ENCODE results near the gene PCLO.
"Not testable (repeated sequence)": the region's sequence is repeated elsewhere in the genome, so short reads cannot be mapped to it uniquely, and the experiment has no call there.

Gene PCLO

DNA sequence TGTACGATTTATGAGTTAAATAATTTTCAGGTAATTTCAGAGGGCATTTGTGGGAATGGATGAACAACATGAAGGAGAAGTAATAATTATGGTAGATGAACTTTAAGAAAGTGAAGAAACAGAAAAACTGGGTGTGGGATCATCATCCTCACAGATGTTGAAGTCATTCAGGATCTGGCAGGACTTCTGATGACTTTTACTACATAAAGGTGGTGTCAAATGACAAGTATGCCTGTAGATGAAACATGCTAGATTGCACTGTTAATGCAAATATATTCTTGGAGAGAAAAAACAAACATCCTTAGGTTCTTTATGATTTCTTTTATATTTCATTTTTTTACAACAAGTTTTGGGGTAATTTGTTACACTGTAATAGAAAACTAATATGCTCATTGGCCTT lies 230.2 kb downstream of the PCLO start:
- Histone ChIP-seq H3K36me3 (ENCODE audit: control insufficient read depth, insufficient read depth, low read length) (no peaks in the 10 kb centered on the region), H3K27me3 (ENCODE audit: control insufficient read depth, insufficient read depth, low read length) (no peaks in the 10 kb centered on the region), H3K4me1 (ENCODE audit: control insufficient read depth, insufficient read depth, low read length) (no peaks in the 10 kb centered on the region), H3K9ac (ENCODE audit: low read length) (no peak overlapping the region), H3K4me3 (ENCODE audit: low read length) (no peak overlapping the region), H3K9me3 (ENCODE audit: control insufficient read depth, low read length) (no peaks in the 10 kb centered on the region)

DNA sequence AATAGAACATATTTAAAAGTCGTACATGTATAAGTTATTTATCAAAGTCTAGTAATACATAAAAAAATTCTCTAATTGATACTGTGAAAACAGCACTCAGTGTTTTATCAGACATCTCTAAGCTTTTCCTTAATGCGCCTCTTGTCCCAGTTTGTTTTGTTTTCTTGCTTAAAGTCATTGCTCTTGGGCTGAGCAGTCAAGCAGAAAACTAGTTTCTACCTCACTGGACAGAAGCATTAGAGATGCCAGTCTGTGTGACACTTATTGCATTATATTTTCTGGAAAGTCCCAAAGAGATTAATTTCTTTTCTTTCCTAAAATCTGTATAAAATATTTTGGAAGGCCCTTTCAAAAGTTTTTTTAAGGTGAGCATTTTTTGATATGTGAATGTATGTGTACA lies 236.2 kb downstream of the PCLO start:
- H3K27me3 ChIP-seq (ENCODE audit: control insufficient read depth, insufficient read depth, low read length) = no peaks in the 10 kb centered on the region
- H3K4me3 ChIP-seq (ENCODE audit: low read length) = no peak overlapping the region
- no peak overlapping the region for H3K9ac ChIP-seq (ENCODE audit: low read length)
- no peaks in the 10 kb centered on the region for H3K9me3 ChIP-seq (ENCODE audit: control insufficient read depth, low read length)
- no peaks in the 10 kb centered on the region for H3K36me3 ChIP-seq (ENCODE audit: control insufficient read depth, insufficient read depth, low read length)
- H3K4me1 ChIP-seq (ENCODE audit: control insufficient read depth, insufficient read depth, low read length) = no peaks in the 10 kb centered on the region

DNA sequence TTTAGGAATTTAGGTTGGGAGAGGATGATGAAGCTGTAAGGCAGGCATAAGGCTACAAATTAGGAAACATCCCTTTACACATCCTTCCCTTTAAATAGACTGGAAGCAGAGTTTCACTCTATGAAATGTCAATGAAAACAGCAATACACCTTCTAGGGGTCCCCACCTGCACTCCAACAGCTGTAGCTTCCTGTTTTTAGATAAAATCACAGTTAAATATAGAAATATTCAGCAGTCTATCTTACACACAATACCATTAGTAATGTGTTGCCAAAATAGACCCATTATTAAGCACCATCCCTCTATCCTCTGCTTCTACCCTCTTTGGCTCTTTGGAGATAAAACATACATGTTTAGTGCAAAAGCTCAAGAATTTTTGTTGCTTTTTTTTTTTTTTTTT lies 237.4 kb downstream of the PCLO start:
- H3K4me3 ChIP-seq (ENCODE audit: low read length) = no peak overlapping the region
- no peaks in the 10 kb centered on the region for H3K9me3 ChIP-seq (ENCODE audit: control insufficient read depth, low read length)
- no peaks in the 10 kb centered on the region for H3K4me1 ChIP-seq (ENCODE audit: control insufficient read depth, insufficient read depth, low read length)
- H3K9ac ChIP-seq (ENCODE audit: low read length) = no peak overlapping the region
- H3K36me3 ChIP-seq (ENCODE audit: control insufficient read depth, insufficient read depth, low read length) = no peaks in the 10 kb centered on the region
- H3K27me3 ChIP-seq (ENCODE audit: control insufficient read depth, insufficient read depth, low read length) = no peaks in the 10 kb centered on the region

DNA sequence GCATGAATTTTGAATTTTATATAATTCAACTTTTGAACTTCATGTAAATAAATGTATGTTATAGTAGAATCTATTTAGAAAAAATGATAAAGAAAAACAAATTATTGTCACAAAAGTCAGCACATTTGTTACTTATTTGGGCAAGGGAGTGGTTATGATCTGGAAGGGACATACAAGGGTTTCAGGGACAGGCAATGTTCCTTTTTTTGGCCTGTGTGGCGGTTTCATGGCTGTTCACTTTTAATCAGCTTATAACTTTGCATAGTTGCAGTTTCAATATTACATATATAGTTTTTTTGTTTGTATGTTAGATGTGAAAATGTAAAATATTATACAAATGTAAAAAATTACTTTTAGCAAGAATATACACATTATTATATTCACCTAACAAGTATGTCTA lies 256.2 kb downstream of the PCLO start:
- Histone ChIP-seq H3K4me3 (ENCODE audit: low read length) (no peak overlapping the region), H3K36me3 (ENCODE audit: control insufficient read depth, insufficient read depth, low read length) (no peaks in the 10 kb centered on the region), H3K4me1 (ENCODE audit: control insufficient read depth, insufficient read depth, low read length) (no peaks in the 10 kb centered on the region), H3K9me3 (ENCODE audit: control insufficient read depth, low read length) (no peaks in the 10 kb centered on the region), H3K9ac (ENCODE audit: low read length) (no peak overlapping the region), H3K27me3 (ENCODE audit: control insufficient read depth, insufficient read depth, low read length) (no peaks in the 10 kb centered on the region)

DNA sequence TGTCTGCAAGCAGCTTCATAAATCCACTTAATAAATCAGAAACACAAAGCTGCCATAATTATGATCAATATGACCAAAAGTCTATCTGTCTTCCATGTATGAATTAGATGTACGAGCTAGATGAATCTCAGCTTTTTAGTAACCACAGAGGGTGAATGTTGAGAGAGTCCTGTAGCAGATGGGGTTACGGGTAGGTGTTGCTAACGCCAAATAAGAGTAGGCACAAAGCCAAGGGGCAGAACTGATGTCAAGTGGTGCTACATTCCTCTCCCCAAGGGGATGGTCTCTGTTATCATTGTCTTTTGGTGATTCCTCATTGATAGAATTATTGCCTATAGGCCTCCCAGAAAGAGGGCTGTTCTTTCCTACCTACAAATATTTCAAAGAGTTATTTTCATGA lies 257.8 kb downstream of the PCLO start:
- no peak overlapping the region for H3K4me3 ChIP-seq (ENCODE audit: low read length)
- no peaks in the 10 kb centered on the region for H3K27me3 ChIP-seq (ENCODE audit: control insufficient read depth, insufficient read depth, low read length)
- no peaks in the 10 kb centered on the region for H3K4me1 ChIP-seq (ENCODE audit: control insufficient read depth, insufficient read depth, low read length)
- H3K9me3 ChIP-seq (ENCODE audit: control insufficient read depth, low read length) = no peaks in the 10 kb centered on the region
- no peaks in the 10 kb centered on the region for H3K36me3 ChIP-seq (ENCODE audit: control insufficient read depth, insufficient read depth, low read length)
- no peak overlapping the region for H3K9ac ChIP-seq (ENCODE audit: low read length)

DNA sequence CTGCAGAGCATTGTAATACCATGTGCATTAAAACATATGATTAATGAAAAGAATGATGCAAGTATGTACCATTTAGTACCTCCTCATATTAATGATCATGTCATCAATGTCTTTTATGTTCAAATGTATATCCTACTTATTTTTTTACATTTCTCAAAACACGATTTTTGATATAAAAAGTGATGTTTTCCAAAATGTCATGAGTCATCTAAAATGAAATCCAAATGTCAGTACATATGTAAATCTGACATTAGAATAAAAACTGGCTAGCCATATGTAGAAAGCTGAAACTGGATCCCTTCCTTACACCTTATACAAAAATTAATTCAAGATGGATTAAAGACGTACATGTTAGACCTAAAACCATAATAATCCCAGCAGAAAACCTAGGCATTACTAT lies 261.6 kb downstream of the PCLO start:
- H3K9me3 ChIP-seq (ENCODE audit: control insufficient read depth, low read length); H3K27me3 ChIP-seq (ENCODE audit: control insufficient read depth, insufficient read depth, low read length); H3K4me3 ChIP-seq (ENCODE audit: low read length); H3K36me3 ChIP-seq (ENCODE audit: control insufficient read depth, insufficient read depth, low read length); H3K9ac ChIP-seq (ENCODE audit: low read length); H3K4me1 ChIP-seq (ENCODE audit: control insufficient read depth, insufficient read depth, low read length): not testable (repeated sequence)

DNA sequence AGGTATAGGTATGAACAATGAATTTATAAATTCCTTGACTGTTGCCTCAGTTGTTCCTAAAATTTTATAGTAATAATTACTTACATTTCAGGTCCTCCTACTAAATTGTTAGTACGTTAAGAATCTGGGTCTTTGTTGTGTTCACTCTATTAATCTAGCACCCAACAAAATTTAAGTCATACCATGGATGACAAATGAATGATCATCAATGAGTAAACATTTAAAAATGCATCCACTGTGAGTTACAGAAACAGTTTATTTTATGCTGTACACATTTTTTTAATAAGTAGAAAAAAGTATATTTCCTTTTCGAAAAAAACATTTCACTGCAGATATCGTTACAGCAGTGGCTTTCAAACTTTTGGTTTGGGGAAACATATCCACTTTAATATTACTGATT lies 265.2 kb downstream of the PCLO start:
- H3K9ac ChIP-seq (ENCODE audit: low read length) = no peak overlapping the region
- H3K4me3 ChIP-seq (ENCODE audit: low read length) = no peak overlapping the region
- H3K4me1 ChIP-seq (ENCODE audit: control insufficient read depth, insufficient read depth, low read length) = no peaks in the 10 kb centered on the region
- no peaks in the 10 kb centered on the region for H3K27me3 ChIP-seq (ENCODE audit: control insufficient read depth, insufficient read depth, low read length)
- no peaks in the 10 kb centered on the region for H3K36me3 ChIP-seq (ENCODE audit: control insufficient read depth, insufficient read depth, low read length)
- H3K9me3 ChIP-seq (ENCODE audit: control insufficient read depth, low read length) = no peaks in the 10 kb centered on the region

DNA sequence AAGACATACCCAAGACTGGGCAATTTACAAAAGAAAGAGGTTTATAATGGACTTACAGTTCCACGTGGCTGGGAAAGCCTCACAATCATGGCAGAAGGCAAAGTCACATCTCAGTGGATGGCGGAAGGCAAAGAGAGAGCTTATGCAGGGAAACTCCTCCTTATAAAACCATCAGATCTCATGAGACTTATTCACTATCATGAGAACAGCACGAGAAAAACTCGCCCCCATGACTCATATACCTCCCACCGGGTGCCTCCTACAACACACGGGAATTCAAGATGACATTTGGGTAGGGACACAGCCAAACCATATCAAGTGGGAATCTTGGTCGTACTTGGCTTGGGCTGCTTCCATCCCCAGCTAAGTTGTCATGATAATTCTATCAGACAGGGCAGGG lies 268.3 kb downstream of the PCLO start:
- not testable (repeated sequence) for H3K36me3 ChIP-seq (ENCODE audit: control insufficient read depth, insufficient read depth, low read length); H3K27me3 ChIP-seq (ENCODE audit: control insufficient read depth, insufficient read depth, low read length); H3K9me3 ChIP-seq (ENCODE audit: control insufficient read depth, low read length)

DNA sequence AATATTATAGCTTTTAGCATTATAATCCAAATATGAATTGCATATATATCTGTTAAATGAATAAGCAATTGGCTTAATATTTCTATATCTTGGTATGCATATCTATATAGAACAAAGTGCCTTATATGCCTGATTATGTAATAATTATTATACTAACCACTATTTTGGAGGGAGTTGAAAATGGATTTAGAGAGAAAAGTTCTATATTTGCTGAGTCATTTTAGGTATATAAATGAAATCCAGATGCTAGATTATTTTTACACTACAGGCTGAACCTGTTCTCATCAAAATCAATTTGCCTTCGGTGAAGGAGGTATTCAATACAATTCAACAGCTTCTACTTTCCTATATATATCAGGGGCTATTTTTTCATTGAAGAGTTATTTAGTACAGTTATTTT lies 276.4 kb downstream of the PCLO start:
- no peak overlapping the region for H3K9ac ChIP-seq (ENCODE audit: low read length)
- H3K4me1 ChIP-seq (ENCODE audit: control insufficient read depth, insufficient read depth, low read length) = no peaks in the 10 kb centered on the region

More for the DNA sequence above, 268.3 kb downstream of the PCLO start:
- H3K4me3 ChIP-seq (ENCODE audit: low read length); H3K9ac ChIP-seq (ENCODE audit: low read length); H3K4me1 ChIP-seq (ENCODE audit: control insufficient read depth, insufficient read depth, low read length): not testable (repeated sequence)

DNA sequence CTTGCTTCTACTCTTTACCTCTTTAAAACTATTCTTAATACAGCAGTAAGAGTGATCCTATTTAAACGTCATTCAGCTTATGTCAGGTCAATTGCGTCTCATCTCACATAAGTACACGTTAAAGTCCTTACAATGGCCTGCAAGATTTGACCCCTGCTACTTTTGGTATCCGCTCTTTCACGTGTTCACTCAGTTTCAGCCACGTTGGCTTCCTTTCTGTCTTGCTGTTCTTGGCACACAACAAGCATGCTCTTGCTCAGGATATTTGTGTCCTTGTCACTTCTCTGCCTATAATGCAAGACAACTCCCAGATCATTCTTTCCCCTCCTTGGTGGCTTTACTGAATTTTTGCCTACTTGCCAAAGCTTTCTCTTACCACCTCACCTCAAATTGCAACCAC lies 296.8 kb downstream of the PCLO start:
- Histone ChIP-seq H3K9me3 (ENCODE audit: control insufficient read depth, low read length) (no peaks in the 10 kb centered on the region), H3K9ac (ENCODE audit: low read length) (no peak overlapping the region), H3K27me3 (ENCODE audit: control insufficient read depth, insufficient read depth, low read length) (no peaks in the 10 kb centered on the region), H3K4me1 (ENCODE audit: control insufficient read depth, insufficient read depth, low read length) (no peaks in the 10 kb centered on the region), H3K36me3 (ENCODE audit: control insufficient read depth, insufficient read depth, low read length) (no peaks in the 10 kb centered on the region), H3K4me3 (ENCODE audit: low read length) (no peak overlapping the region)

More for the DNA sequence above, 276.4 kb downstream of the PCLO start:
- Histone ChIP-seq H3K9me3 (ENCODE audit: control insufficient read depth, low read length) (no peaks in the 10 kb centered on the region), H3K4me3 (ENCODE audit: low read length) (no peak overlapping the region), H3K36me3 (ENCODE audit: control insufficient read depth, insufficient read depth, low read length) (no peaks in the 10 kb centered on the region), H3K27me3 (ENCODE audit: control insufficient read depth, insufficient read depth, low read length) (no peaks in the 10 kb centered on the region)

DNA sequence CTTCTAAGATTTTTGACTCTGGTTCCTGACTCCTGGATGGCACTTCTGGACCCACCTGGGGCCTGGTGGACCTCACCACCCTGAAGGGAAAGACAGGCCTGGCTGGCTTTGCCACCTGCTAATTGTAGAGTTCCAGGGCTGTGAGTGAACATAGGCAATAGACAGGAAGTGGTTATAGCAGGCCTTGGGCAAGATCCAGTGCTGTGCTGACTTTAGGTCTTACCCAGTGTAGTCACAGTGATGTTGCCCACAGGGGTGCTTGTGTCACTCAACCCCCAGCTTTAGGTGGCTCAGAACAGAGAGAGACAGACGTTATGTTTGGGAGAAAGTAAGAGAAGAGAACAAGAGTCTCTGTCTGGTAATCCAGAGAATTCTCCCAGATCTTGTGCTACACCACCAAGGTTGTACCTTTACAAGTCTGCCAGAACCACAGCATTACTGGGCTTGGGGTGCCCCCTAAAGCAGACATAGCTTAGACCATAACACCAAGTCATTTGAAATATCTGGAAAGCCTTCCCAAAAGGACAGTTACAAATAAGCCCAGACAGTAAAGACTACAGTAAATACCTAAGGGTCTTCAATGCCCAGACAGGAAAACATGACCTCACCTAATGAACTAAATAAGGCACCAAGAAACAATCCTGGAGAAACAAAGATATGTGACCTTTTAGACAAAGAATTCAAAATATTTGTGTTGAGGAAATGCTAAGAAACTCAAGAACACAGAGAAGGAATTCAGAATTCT lies 303.4 kb downstream of the PCLO start:
- Histone ChIP-seq H3K9ac (ENCODE audit: low read length) (no peak overlapping the region), H3K36me3 (ENCODE audit: control insufficient read depth, insufficient read depth, low read length) (no peaks in the 10 kb centered on the region), H3K4me1 (ENCODE audit: control insufficient read depth, insufficient read depth, low read length) (no peaks in the 10 kb centered on the region), H3K27me3 (ENCODE audit: control insufficient read depth, insufficient read depth, low read length) (no peaks in the 10 kb centered on the region), H3K9me3 (ENCODE audit: control insufficient read depth, low read length) (no peaks in the 10 kb centered on the region), H3K4me3 (ENCODE audit: low read length) (no peak overlapping the region)

DNA sequence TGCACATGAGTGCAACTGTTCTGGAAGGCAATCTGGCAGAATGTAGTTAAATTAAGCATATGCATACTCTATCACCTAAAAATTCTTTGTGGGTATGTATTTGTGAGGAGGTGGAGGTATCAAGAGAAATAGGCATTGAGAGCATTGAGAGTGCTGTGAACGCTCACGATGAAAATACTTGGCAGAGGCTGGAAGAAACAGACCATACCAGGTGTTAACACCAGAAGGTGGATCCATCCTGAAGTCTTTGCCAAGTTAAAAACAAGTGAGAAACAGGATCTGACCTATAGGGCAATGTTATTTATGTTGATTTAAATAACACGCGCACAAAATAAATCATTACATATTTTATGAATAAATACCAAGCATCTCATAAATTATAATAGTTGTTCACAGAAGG lies 311.6 kb downstream of the PCLO start:
- H3K36me3 ChIP-seq (ENCODE audit: control insufficient read depth, insufficient read depth, low read length) = no peaks in the 10 kb centered on the region
- no peaks in the 10 kb centered on the region for H3K9me3 ChIP-seq (ENCODE audit: control insufficient read depth, low read length)
- no peak overlapping the region for H3K9ac ChIP-seq (ENCODE audit: low read length)

DNA sequence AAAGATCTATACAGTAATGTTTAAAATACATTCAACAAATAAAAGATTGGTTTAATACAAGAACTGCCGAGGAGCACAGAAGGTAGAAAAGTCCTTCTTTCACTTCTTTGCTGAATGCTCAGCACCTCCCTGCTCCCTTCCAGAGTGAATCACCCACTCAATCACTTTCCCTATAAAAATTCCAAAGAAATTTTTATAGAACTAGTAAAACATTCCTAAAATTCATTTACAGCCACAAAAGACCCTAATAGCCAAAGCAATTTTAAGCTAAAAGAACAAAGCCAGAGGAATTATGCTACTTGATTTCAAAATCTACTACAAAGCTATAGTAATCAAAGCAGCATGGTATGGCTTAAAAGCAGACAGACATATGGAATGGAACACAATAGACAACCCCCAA lies 320.9 kb downstream of the PCLO start:
- Histone ChIP-seq H3K4me3 (ENCODE audit: low read length) (no peak overlapping the region), H3K36me3 (ENCODE audit: control insufficient read depth, insufficient read depth, low read length) (no peaks in the 10 kb centered on the region), H3K27me3 (ENCODE audit: control insufficient read depth, insufficient read depth, low read length) (no peaks in the 10 kb centered on the region), H3K4me1 (ENCODE audit: control insufficient read depth, insufficient read depth, low read length) (no peaks in the 10 kb centered on the region), H3K9ac (ENCODE audit: low read length) (no peak overlapping the region), H3K9me3 (ENCODE audit: control insufficient read depth, low read length) (no peaks in the 10 kb centered on the region)

More for the DNA sequence above, 311.6 kb downstream of the PCLO start:
- no peaks in the 10 kb centered on the region for H3K4me1 ChIP-seq (ENCODE audit: control insufficient read depth, insufficient read depth, low read length)
- no peak overlapping the region for H3K4me3 ChIP-seq (ENCODE audit: low read length)
- H3K27me3 ChIP-seq (ENCODE audit: control insufficient read depth, insufficient read depth, low read length) = no peaks in the 10 kb centered on the region

All from mucosa of stomach (tissue), 1 donor.